Measurements from ENCODE around the gene HDAC4.

HDAC4 gene

GRCh38 chr2:239208465-239209180 lies 192.2 kb downstream of the HDAC4 start:
- no peak overlapping the region; the same call in 1 of the 2 replicates for H3K27ac ChIP-seq (replicated peaks)
- TF ChIP-seq CTCF (IDR thresholded peaks at IDR 0.05; ENCODE audit: insufficient read depth, low read length) (no peak), GABPA (IDR thresholded peaks at IDR 0.05; ENCODE audit: low read depth) (no peak), SPI1 (IDR thresholded peaks at IDR 0.05; ENCODE audit: borderline replicate concordance, low read depth) (no peak)
- no peak for DNase-seq (ENCODE audit: low read depth in 1 of 2, low spot score in 1 of 2)
- H3K27me3 ChIP-seq (ENCODE audit: insufficient read depth, poor library complexity, severe bottlenecking) = no peaks in the 10 kb centered on the region
- no peak overlapping the region for H3K4me3 ChIP-seq (replicated peaks; ENCODE audit: insufficient read depth, low read length)

GRCh38 chr2:239206851-239207250 lies 194.0 kb downstream of the HDAC4 start:
- DNase-seq (ENCODE audit: low read depth in 1 of 2, low spot score in 1 of 2) = no peak
- Histone ChIP-seq H3K27me3 (ENCODE audit: insufficient read depth, poor library complexity, severe bottlenecking) (no peaks in the 10 kb centered on the region), H3K27ac (replicated peaks) (no peak overlapping the region), H3K4me3 (replicated peaks; ENCODE audit: insufficient read depth, low read length) (no peak overlapping the region)
- TF ChIP-seq CTCF (IDR thresholded peaks at IDR 0.05; ENCODE audit: insufficient read depth, low read length) = no peak
- TF ChIP-seq POLR2AphosphoS5 (IDR thresholded peaks at IDR 0.05; ENCODE audit: low read depth) = no peak
- no peak for TF ChIP-seq GABPA (IDR thresholded peaks at IDR 0.05; ENCODE audit: low read depth)
- no peak for TF ChIP-seq REST (IDR thresholded peaks at IDR 0.05; ENCODE audit: insufficient replicate concordance, low read depth)
- TF ChIP-seq SPI1 (IDR thresholded peaks at IDR 0.05; ENCODE audit: borderline replicate concordance, low read depth) = no peak

- Histone ChIP-seq H3K4me3 (replicated peaks; ENCODE audit: insufficient read depth, low read length) (no peak overlapping the region), H3K27me3 (ENCODE audit: insufficient read depth, poor library complexity, severe bottlenecking) (no peaks in the 10 kb centered on the region), H3K27ac (replicated peaks) (peak overlapping the region; percentile 49)
- DNase-seq (ENCODE audit: low read depth in 1 of 2, low spot score in 1 of 2) = no peak
- TF ChIP-seq CTCF (IDR thresholded peaks at IDR 0.05; ENCODE audit: insufficient read depth, low read length) (no peak), POLR2AphosphoS5 (IDR thresholded peaks at IDR 0.05; ENCODE audit: low read depth) (no peak), GABPA (IDR thresholded peaks at IDR 0.05; ENCODE audit: low read depth) (no peak), SPI1 (IDR thresholded peaks at IDR 0.05; ENCODE audit: borderline replicate concordance, low read depth) (no peak), REST (IDR thresholded peaks at IDR 0.05; ENCODE audit: insufficient replicate concordance, low read depth) (no peak)
Observed at GRCh38 chr2:239206042-239206441, 194.8 kb downstream of the HDAC4 start.

All from HL-60 (cell line).